ENCODE results near the gene NFE2L2.
"Not testable (repeated sequence)": the region's sequence is repeated elsewhere in the genome, so short reads cannot be mapped to it uniquely, and the experiment has no call there.

The NFE2L2 gene

DNA sequence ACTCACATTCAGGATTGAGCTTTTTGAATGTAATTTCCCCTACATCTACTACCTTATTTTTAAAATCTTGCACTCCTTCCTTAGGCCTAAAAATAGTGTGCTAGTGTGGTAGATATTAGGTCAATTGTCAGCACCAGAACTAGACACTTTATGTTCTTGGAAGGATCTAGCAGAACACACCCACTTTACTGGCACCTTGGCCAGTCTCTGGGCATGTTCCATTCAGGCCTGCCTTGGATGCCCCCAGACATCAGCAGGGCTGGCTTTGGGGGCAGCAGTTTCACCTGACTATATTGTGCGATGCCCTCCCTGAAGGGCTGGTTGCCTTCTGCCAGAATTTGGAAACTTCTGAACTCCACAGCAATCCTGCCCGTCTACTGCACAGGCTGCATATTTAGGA is 15.3 kb upstream of the NFE2L2 start:
- DNase-seq: no peak

DNA sequence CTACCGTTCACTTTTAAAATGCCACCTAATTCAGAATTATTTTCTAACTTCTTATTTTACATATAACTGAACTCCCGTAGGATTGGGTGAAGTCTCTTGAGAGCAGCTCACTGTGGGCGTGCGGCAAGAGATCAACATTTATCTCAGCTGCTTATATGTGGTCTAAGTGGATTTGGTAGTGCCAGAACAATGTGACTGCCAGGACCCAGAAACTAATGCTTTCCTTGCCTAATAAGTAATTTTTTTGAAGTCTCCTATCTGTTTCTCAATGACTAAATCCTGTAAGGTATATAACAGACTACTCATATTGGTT is 11.2 kb upstream of the NFE2L2 start:
- DNase-seq: no peak

DNA sequence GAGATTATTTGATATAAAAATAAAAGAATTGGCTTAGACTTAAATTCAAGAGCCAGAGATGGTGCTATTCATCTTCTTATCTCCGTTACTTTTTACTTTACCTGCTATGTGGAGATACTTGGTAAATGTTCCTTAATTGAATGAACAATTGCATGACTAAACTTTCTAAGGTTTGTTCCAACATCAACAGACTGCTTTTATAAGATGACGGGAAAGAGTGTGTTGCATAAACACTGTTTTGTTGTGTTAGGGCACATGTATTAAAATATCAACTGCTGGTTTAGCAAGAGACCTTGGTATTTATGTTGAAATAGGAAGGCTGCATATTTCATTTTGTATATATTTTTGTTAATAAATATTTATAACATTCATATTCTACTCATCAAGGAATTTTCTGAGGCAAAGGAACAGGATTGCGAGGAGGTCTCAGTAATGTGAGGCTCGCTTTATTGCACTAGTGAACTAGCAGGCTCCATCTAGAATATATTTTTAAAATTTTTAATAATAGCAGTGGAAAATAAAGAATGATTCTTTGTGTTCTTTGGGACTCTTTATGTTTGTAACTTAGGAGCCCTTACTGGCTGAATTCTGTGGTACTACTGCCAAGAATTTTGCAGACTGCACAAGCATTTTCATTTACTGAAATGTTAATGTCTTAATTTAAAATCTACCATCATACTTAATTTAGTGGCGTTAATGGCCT is 10.7 kb upstream of the NFE2L2 start:
- no peak for DNase-seq

DNA sequence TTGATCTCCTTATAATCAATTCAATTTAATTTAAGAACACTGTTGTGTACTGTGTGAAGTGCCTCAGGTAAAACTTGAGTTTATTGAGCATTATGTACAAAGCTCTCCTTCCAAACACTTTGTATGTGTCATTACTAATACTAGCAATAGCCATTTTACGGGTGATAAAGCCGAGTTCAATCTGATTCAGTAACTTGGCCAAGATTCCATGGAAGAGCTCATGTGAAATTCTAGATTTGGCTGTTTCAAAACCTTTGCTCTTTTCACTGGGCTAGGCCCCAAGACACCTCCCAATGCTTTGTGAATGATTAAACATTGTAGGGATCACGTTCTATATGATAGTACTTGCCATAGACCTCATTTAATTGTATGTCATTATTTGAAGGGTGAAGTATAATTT is 8.9 kb upstream of the NFE2L2 start:
- DNase-seq: no peak

DNA sequence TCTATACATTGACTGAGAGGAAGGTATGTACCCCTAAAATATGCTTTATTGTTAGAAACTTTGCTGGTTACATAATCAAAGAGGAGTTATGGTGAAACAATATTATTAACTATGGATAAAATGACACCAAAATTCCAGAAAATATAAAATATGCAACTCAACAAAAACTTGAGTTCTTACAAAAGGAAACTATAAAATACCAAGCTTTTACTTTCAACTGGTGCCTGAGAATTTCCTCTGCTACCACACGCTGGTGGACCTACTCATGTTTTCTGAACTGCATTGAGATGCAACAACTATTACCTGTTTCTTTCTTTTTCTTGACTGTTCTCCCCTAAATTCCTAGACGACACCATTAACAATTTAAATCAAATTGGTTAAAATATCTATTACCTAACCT is 8.2 kb upstream of the NFE2L2 start:
- DNase-seq: no peak

DNA sequence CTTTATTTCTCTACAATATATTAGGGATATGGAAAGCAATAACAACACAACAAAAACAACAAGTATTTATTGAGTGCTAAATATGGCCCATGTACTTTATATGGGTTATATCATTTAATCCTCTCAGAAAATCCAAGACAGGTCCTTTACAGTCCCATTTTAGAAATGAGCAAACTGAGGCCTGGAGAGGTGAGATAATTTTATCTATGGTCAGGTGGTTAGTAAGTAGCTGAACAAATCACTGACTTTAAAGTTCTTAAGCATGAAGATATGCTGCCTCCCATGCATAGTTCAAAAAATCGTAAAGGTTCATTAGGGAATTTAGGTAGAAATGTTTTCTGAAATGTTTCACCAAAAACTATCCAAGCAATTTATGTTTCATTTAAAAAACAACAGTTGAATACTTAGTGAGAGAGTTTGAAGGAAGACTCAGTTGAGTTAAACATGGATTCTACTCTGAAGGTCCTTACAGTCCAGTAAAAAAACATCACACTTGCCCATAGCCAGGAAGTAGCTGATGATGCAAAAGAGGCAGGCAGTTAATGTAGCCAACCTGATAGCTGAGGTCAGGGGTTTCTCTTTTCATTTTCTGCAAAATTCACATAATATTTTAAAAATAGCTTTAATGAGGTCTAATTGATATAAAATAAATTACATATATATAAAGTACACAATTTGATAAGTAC is 7.6 kb upstream of the NFE2L2 start:
- DNase-seq: no peak

DNA sequence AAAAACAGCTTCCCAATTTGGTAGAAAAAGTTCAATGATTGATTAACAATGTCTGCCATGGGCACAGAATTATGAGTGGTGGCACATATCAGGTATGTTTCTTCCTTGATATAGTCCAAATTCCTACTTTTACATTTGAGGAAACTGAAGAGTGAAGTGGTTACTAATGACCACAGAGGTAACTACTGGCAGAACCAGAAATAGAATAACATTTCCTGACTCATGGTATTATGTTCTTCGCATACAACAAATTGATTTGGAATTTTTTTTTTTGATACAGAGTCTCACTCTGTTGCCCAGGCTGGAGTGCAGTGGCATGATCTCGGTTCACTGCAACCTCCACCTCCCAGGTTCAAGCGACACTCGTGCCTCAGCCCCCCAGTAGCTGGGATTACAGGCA is 6.0 kb upstream of the NFE2L2 start:
- no peak for DNase-seq

DNA sequence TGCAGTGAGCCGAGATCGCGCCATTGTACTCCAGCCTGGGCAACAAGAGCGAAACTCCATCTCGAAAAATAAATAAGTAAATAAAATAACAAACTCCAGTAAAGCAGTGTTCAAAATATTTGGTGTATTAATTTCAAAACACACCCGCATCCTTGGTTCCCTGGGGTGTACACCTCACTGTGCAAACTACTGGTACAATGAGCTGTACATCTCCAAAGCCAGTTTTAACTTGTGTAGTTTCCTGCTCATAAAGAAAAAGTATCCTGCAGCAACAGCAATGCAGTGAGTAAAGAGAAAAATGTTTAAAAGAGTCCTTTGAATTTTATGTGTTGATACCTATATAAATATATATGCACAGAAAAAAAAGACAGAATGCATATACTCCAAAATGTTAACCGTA is 4.4 kb upstream of the NFE2L2 start:
- DNase-seq: no peak

DNA sequence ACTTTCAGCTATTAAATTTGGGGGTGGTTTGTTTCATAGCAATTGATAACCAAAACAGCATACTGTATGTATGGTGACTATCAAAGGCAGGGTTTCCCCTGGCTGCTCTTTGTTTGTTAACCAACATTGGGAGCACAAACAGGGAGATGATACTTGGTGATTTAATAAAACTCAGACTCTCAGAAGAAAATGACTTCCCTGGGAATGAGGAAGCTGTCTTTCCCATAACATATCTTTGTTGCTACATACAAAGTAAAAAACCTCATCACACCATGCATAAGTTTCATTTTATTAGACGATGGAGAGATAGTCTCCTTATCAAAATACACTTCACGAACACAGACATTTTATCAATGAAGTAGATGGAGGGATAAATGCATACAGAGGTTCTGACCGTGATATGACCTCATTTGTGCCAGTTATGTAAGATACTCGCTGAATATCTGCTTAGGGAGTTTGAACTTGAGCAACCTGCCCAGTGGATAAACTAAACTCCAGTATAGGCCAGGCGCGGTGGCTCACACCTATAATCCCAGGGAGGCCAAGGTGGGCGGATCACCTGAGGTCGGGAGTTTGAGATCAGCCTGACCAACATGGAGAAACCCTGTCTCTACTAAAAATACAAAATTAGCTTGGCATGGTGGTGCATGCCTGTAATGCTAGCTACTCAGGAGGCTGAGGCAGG is 3.8 kb upstream of the NFE2L2 start:
- no peak for DNase-seq

DNA sequence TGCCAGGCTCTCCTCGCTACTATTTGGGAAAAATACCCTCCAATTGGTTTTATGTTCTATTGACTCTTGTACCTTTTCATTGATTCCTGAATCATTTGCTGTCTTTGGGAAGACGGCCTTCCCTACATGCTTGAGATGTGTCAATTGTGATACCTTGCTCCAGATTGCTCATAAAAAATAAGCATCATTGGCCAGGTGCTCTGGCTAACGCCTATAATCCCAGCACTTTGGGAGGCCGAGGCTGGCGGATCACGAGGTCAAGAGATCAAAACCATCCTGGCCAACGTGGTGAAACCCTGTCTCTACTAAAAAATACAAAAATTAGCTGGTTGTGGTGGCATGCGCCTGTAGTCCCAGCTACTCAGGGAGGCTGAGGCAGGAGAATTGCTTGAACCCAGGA is 2.4 kb upstream of the NFE2L2 start:
- DNase-seq: not testable (repeated sequence)

DNA sequence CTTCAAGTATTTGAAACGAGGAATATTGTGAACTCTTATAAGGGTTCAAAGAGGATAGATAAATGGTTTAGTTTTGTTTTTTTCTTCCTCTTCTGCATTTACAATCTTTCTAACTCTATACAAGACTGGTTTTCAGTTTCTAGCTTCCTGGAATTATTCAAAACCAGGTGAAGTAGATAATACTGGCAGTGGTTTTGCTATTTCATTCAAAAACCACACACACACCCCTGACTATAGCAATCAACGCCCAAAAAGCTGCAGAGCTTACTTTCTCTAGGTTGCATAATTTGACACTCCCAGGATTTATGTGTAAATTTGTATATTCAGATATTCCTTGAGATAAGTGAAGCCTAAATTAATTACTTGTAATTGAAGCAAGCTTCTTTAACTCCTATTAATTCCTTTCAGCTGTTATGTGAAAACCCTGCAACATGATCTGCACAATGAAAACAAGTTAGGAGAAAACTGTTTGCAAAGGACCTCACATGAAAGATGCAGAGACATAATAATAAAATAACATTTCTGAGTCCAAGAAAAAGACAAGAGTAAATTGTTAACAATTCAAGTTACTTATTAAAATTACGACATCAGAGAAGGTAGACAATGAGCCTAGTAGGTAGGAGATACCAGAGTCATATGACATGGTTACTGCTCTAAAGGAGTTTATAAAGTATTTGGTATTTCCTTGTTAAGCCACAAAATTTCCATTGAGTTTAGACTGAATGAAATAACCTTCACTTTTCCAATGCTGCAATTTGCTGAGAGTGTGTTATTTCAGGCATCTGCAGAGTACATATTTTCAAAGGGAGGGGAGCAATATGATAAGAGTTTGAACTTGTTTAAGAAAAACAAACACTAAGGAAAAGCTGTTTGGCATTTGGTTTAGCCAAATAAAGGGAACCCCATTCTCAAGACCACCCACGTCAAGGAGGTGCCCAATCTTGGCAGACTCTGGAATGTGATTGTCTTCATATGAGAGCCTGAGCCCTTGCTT is 1.6 kb upstream of the NFE2L2 start:
- no peak for DNase-seq

DNA sequence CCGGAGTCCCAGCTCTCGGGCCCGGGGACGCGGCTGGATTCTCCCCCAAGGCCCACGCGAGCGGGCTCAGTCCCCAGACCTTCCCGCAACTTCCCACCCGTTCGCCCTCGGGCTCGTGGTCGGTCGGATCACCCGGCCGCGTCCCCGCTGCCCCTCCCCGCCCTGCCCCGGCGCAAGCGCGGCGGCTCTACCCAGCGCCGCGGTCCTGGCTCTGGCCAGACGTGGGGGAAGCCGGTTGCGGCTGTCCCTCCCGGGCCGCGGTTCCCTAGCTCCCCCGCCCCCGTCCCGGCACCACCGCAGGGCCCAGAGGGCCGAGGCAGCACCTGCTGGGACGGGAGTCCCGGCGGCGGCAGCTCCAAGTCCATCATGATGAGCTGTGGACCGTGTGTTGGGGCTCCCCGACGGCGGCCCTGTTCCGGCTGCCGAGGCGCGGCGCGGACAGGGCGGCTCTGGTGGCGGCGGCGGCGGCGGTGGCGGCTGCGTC is 276 bp downstream of the NFE2L2 start:
- no peak for DNase-seq

DNA sequence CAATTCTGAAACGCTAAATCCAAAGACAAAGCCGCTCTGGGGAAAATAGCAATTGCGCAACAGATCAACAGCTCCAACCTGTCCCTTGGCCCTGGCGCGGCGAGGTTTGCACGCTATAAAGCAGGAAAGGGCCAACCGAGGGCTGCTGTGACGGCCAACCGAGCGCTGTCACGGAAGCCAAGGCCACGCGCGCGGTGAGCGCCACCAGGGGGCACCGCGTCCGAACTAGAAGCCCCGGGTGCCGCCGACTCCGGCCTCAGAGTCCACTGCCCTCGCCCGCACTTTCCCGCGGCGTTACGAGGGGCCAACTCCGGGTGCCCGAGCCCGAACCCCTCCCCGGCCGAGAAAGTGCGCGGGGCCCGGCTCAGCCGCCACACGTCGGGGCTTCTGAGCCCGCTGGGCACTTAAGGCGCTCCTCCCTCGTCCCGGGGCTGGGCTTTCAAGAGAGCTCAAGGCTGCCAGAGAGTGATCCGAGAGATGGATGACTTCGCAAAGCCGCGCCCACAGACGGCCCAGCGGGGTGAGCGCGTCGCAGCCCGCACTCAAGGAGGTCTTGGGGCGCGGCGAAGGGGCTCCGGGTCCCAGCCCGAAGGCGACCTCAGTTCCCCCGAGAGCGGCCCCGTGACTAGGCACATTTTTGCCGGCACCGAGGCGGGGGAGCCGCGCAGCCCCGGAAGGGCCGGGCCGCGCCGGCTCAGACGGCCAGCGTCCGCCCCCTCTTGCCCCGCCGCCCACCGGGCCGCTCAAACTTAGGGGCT is 897 bp downstream of the NFE2L2 start:
- peak; percentile 78 for DNase-seq

DNA sequence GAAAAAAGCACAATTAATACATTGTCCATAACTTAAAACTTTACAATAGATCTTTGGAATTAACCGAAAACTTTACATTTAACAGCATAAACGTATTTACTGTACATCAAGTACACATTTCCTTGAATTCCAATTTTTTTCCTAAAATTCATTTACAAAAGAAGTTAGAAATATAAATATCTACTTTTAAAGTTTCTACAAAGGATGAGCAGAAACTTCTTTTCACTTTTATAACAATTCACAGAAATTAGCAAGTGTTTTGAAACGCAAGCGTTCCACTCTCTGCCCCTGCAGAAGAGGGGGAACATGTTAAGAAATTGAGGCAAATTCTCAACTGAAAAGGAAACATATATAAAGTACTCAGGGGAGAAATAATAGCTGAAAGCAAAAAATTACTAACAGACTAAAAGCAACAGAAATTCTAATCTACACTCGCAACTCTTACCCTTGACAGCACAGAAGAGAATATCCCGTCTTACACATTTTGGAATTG is 1.5 kb downstream of the NFE2L2 start:
- no peak for DNase-seq

DNA sequence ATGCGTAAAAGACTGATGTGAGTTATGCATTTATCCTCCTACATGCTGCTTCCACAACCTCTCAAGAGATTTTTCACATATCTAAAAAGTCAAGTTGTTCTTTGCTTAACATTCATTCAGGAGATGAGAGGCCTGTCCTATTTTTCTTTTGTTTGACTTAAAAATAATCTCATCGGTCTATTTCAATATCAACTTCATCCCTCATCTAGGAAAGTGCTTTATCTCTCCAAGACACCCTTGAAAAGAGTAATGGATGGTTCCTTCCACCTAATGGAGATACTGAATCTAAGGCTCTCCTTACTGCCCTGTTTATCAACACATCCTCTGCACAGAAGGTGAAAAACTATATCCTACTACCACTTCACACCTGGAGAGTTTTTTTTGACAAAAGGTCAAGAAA is 2.4 kb downstream of the NFE2L2 start:
- no peak for DNase-seq

DNA sequence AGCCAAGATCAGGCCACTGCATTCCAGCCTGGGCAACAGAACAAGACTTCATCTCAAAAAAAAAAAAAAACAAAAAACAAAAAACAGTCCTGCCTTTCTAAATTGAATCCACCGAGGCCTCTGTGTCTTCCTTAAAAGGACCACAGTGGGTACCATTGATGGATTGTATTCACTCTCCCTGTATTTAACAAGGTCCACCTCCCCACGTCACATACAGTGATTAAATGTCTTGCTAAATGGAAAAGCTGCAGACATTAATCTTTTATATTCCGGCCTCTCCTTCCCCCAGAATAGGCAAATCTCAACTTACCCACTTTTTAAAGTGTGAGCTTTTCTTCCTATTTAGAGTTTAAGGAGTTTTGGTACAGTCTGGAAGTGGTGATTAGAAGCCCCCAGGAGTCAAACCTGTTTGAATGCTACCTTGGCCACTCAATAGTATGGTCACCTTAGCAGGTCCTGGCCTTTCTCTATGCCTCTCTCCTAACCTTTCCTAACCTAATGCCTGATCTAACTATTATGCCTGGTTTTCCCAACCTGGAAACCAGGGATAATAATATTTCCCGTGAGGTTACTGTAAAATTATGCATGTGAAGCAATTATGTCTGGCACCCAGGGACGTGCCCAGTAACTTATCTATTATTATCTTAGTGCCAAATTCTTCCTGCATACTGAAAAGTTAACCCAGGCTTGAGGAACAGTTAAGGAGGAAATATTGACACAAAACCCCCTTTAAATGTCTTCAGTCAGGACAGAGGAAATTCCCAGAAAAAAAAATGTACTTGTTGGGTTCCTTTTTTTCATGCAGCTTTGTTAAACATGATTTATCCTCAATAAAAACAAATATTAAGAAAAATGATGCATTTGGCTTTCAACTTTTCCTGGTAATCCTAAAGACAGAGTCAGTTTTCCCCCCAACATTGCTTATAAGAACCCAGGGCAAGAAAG is 3.1 kb downstream of the NFE2L2 start:
- no peak for DNase-seq

DNA sequence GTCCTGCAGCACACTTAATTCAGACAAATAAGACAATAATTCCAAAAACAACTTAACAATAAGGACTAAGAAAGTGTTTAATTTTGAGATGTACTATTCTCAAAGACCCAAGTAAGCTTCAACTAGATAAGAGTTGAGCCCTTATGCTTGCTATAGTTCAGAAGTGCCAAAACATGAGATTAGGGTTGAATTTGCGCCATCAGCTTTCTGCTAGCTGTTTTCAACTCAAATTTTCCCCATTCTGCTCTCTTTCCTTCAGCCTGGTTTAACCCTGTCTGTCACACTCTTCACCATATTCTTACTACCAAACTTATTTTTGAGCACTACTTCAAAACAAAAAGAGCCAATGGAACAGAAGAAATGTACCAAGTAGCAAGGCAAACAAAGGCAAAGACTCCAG is 4.1 kb downstream of the NFE2L2 start:
- no peak for DNase-seq

DNA sequence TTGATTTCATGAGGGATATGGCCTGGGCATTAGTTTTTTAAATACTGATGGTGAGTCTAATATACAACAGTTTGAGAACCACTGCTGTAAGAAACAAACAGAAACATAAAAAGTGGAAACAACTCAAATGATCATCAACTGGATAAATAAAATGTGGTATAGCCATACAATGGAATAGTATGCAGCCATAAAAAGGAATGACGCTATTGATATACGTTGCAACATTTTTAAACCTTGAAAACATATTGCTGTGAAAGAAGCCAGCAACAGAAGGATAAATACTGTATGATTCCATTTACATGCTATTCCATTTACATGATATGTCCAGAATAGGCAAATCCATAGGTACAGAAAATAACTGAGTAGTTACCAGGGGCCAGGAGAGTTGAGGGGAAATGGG is 6.5 kb downstream of the NFE2L2 start:
- DNase-seq: no peak

DNA sequence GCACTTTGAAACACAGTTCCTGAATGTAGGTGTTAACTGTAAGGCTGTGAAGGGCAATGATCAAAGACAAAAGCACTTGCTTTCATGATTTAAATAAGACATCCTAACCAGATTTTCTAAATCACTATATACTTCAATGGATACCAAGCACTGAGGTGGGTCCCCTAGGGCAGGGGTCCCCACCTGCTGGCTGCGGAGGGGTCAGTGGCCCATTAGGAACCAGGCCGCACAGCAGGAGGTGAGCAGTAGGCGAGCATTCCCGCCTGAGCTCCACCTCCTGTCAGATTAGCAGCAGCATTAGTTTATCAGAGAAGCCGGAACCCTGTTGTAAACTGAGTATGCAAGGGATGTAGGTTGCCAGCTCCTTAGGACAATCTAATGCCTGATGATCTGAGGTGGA is 7.1 kb downstream of the NFE2L2 start:
- no peak for DNase-seq

DNA sequence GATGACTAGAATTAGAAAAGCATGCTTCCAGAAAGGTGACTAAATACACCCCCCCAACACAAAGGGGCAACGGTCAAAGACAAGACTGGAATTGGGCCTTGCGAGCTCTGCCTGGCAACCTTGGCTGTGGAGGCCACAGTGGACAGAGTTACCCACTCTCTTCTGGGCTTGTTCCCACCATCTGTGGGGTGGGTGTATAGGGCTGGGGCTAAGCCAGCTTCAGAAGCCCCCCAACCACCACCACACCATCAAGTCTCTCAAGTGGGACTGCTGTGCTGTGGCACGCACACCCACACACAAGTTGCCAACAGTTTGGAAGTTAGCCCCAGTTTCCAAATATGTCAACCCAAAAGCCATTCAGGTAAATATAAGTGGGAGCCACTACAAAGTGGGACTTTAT is 7.8 kb downstream of the NFE2L2 start:
- no peak for DNase-seq

DNA sequence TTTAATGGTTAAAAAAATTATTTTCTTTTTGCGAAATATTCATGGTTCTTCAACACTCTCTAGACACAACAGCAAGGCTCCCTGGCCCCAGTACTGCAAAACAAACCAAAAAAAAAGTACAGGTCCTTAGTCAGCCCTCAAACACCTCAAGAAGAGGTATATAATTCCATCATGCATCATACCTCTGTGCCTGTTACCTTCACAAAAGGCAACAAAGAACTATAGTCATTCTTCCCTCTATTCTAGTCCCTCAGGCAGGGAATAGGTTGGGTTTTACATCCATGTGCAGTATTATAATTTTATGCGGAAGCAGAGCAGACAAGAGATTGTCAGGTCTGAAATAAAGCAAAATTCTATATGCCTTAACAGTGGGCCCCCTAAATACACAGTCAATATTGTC is 8.5 kb downstream of the NFE2L2 start:
- DNase-seq: no peak
